NCI-H774 (cell line): Measurements from ENCODE around the gene MAST1.
A peak's percentile ranks its signal among the peaks of the same experiment; 100 is the strongest.
"Not testable (repeated sequence)": the region's sequence is repeated elsewhere in the genome, so short reads cannot be mapped to it uniquely, and the experiment has no call there.

Experiments
- DNase-seq: peaks from one replicate; lab custom pipeline; 2025; lab: John Stamatoyannopoulos, UW

MAST1 gene

GRCh38 chr19:12896460-12896859, 58.1 kb downstream of the MAST1 start:
- no peak for DNase-seq

- DNase-seq: no peak
These were observed 61.7 kb downstream of the MAST1 start for GRCh38 chr19:12899891-12900518.

- no peak for DNase-seq
These were observed 68.9 kb downstream of the MAST1 start for GRCh38 chr19:12907166-12907565.

GRCh38 chr19:12912571-12912970, 74.3 kb downstream of the MAST1 start:
- peak; percentile 91 for DNase-seq

GRCh38 chr19:12913011-12913561, 74.8 kb downstream of the MAST1 start:
- DNase-seq: peak; percentile 96

GRCh38 chr19:12913851-12914690, 75.8 kb downstream of the MAST1 start:
- no peak for DNase-seq

- not testable (repeated sequence) for DNase-seq
These were observed 77.5 kb downstream of the MAST1 start for GRCh38 chr19:12915860-12916259.

GRCh38 chr19:12918253-12918652, 79.9 kb downstream of the MAST1 start:
- DNase-seq: no peak

- no peak for DNase-seq
These were observed 82.7 kb downstream of the MAST1 start for GRCh38 chr19:12921047-12921446.

- DNase-seq: no peak
These were observed 84.6 kb downstream of the MAST1 start for GRCh38 chr19:12922959-12923358.
